Measurements from ENCODE around the gene ACSS1.

Gene ACSS1

GRCh38 chr20:25058051-25058846, at the start of gene ACSS1:
TSS of gene ACSS1 (minus strand) at chr20:25058139. CDS start at chr20:25058102, 37 bp downstream.
- TF ChIP-seq CTCF (IDR thresholded peaks at IDR 0.05; ENCODE audit: poor library complexity, severe bottlenecking), result no peak
- ATAC-seq (ENCODE audit: low read depth) (peak; percentile 53), DNase-seq (ENCODE audit: low spot score) (peak; percentile 48)
- H3K27me3 ChIP-seq (ENCODE audit: insufficient read depth, poor library complexity, severe bottlenecking), result peaks cover 3% of the 10 kb centered on the region
- no peaks in the 10 kb centered on the region for H3K4me1 ChIP-seq (ENCODE audit: insufficient read depth, poor library complexity, severe bottlenecking)
- H3K4me3 ChIP-seq (ENCODE audit: severe bottlenecking), result peak within 1 kb of the TSS; percentile 51
- H3K36me3 ChIP-seq (ENCODE audit: low read depth), result no peaks in the 10 kb centered on the region
- no peak within 1 kb of the TSS for H3K27ac ChIP-seq (ENCODE audit: poor library complexity, severe bottlenecking)
- no peaks in the 10 kb centered on the region for H3K9me3 ChIP-seq (ENCODE audit: severe bottlenecking)

GRCh38 chr20:25103526-25103925, 45.6 kb upstream of the ACSS1 start:
- Histone ChIP-seq H3K9me3 (ENCODE audit: severe bottlenecking) (no peaks in the 10 kb centered on the region), H3K27ac (ENCODE audit: poor library complexity, severe bottlenecking) (no peak overlapping the region), H3K4me1 (ENCODE audit: insufficient read depth, poor library complexity, severe bottlenecking) (no peaks in the 10 kb centered on the region), H3K27me3 (ENCODE audit: insufficient read depth, poor library complexity, severe bottlenecking) (peaks cover 12% of the 10 kb centered on the region), H3K4me3 (ENCODE audit: severe bottlenecking) (no peak overlapping the region), H3K36me3 (ENCODE audit: low read depth) (no peaks in the 10 kb centered on the region)
- ATAC-seq (ENCODE audit: low read depth) (peak; percentile 27; the same call in 1 of the 3 replicates), DNase-seq (ENCODE audit: low spot score) (no peak)
- TF ChIP-seq CTCF (IDR thresholded peaks at IDR 0.05; ENCODE audit: poor library complexity, severe bottlenecking), result no peak

DNA sequence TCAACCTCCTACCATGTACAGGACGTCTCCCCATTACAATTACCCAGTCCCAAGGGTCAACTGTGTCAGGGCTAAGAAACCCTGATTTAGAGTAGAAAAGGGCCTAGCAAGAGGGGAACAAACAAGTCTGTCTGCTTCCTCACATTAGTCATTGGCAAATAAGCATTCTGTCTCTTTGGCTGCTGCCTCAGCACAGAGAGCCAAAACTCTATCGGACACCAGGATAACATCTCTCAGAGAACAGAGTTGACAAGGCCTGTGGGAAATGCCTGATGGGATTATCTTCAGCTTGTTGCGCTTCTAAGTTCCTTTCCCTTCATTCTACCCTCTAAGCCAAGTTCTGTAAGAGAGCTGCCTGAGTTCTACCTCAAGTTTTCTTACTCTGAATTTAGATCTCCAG, 43.0 kb upstream of the ACSS1 start:
- no peak for ATAC-seq (ENCODE audit: low read depth)

GRCh38 chr20:25099601-25100140, 41.7 kb upstream of the ACSS1 start:
- no peaks in the 10 kb centered on the region for H3K9me3 ChIP-seq (ENCODE audit: severe bottlenecking)
- no peaks in the 10 kb centered on the region for H3K4me1 ChIP-seq (ENCODE audit: insufficient read depth, poor library complexity, severe bottlenecking)
- H3K27ac ChIP-seq (ENCODE audit: poor library complexity, severe bottlenecking), result no peak overlapping the region
- no peak overlapping the region for H3K4me3 ChIP-seq (ENCODE audit: severe bottlenecking)
- DNase-seq (ENCODE audit: low spot score) (no peak), ATAC-seq (ENCODE audit: low read depth) (no peak)
- no peak for TF ChIP-seq CTCF (IDR thresholded peaks at IDR 0.05; ENCODE audit: poor library complexity, severe bottlenecking)
- H3K36me3 ChIP-seq (ENCODE audit: low read depth), result no peaks in the 10 kb centered on the region
- peaks cover 19% of the 10 kb centered on the region for H3K27me3 ChIP-seq (ENCODE audit: insufficient read depth, poor library complexity, severe bottlenecking)

More for the DNA sequence above, 43.0 kb upstream of the ACSS1 start:
- Histone ChIP-seq H3K4me1 (ENCODE audit: insufficient read depth, poor library complexity, severe bottlenecking) (no peaks in the 10 kb centered on the region), H3K27me3 (ENCODE audit: insufficient read depth, poor library complexity, severe bottlenecking) (peaks cover 16% of the 10 kb centered on the region), H3K36me3 (ENCODE audit: low read depth) (no peaks in the 10 kb centered on the region), H3K4me3 (ENCODE audit: severe bottlenecking) (no peak overlapping the region), H3K9me3 (ENCODE audit: severe bottlenecking) (no peaks in the 10 kb centered on the region), H3K27ac (ENCODE audit: poor library complexity, severe bottlenecking) (no peak overlapping the region)
- no peak for DNase-seq (ENCODE audit: low spot score)
- TF ChIP-seq CTCF (IDR thresholded peaks at IDR 0.05; ENCODE audit: poor library complexity, severe bottlenecking), result no peak

DNA sequence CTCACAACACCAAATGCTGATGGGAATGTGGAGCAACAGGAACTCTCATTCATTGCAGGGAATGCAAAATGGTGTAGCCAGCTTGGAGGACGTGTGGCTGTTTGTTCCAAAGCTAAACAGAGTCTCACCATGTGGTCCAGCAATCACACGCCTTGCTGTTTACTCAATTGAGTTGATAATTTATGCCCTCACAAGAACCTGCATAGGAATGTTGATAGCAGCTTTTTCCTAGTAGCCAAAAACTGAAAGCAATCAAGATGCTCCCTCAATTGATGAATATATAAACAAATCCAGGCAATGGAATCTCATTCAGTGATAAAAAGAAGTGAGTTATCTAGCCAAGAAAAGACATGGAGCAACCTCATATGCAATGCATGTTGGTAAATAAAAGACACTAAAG, 39.6 kb upstream of the ACSS1 start:
- Histone ChIP-seq H3K4me3 (ENCODE audit: severe bottlenecking) (no peak overlapping the region), H3K9me3 (ENCODE audit: severe bottlenecking) (no peaks in the 10 kb centered on the region), H3K36me3 (ENCODE audit: low read depth) (no peaks in the 10 kb centered on the region), H3K4me1 (ENCODE audit: insufficient read depth, poor library complexity, severe bottlenecking) (no peaks in the 10 kb centered on the region), H3K27ac (ENCODE audit: poor library complexity, severe bottlenecking) (no peak overlapping the region), H3K27me3 (ENCODE audit: insufficient read depth, poor library complexity, severe bottlenecking) (peaks cover 33% of the 10 kb centered on the region)
- DNase-seq (ENCODE audit: low spot score), result no peak
- no peak for TF ChIP-seq CTCF (IDR thresholded peaks at IDR 0.05; ENCODE audit: poor library complexity, severe bottlenecking)
- ATAC-seq (ENCODE audit: low read depth), result no peak
